GM12878 (cell line): Measurements from ENCODE around the gene CITED1. TPM values are rescaled to one million over a fixed set of nuclear protein-coding genes. Genes with fewer than 3 reads are reported as not detected.

Source experiments
- ATAC-seq: fragments of 200-7000 bp; cut with Tn5 transposase; 3 replicates; pipeline ENCODE4 v1.9.1; 2020; ENCODE audit warnings: mild to moderate bottlenecking, moderate library complexity
- BruUV-seq: library from RNA; stranded (reverse); fragments of 400-500 nt; replicated peaks from 2 replicates; lab custom pipeline; 2021; lab: Mats Ljungman, UMichigan
- CTCF ChIA-PET: fragments of 300-600 bp; sonication (Branson Sonifier 250); formaldehyde crosslinking; extraction: SDS; loops from one replicate; lab custom pipeline; 2021; ENCODE audit warnings: inconsistent platforms; lab: Yijun Ruan, JAX
- POLR2A ChIA-PET: fragments of 350-600 bp; formaldehyde crosslinking; extraction: SDS; loops from one replicate; lab custom pipeline; 2021; ENCODE audit warnings: inconsistent platforms; lab: Charles Lee
- RAD21 ChIA-PET: fragments of 300-600 bp; sonication (Branson Sonifier 250); formaldehyde crosslinking; loops from one replicate; lab custom pipeline; 2023; ENCODE audit warnings: antibody characterized with exemption; ENCODE audit not compliant: unreplicated experiment; lab: Charles Lee
- SMC1A ChIA-PET: fragments of 300-600 bp; sonication (Branson Sonifier 250); formaldehyde crosslinking; loops from one replicate; lab custom pipeline; 2023; ENCODE audit not compliant: unreplicated experiment, uncharacterized antibody; lab: Charles Lee
- DNase-seq: peaks from one replicate; pipeline ENCODE4 v3.0.0-alpha.2; 2011; ENCODE audit warnings: low read depth, low spot score
- FAIRE-seq: peaks from 3 replicates; lab custom pipeline; 2011; peaks lifted over from hg19 to GRCh38; lab: Jason Lieb, UNC
- H2AFZ ChIP-seq: 2 replicates; pipeline ENCODE4 v1.6.0; 2011; ENCODE audit warnings: low read depth, low read length, control low read depth; ENCODE audit not compliant: control insufficient read depth
- H3K27ac ChIP-seq: 2 replicates; pipeline ENCODE4 v1.5.1; 2011; ENCODE audit warnings: control low read depth; ENCODE audit not compliant: control insufficient read depth, insufficient read depth
- H3K27me3 ChIP-seq, 2 experiments: replicated peaks in 1 of 2; 2 replicates each; pipeline versions ENCODE4 v1.6.0 to v1.6.1; 2011; ENCODE audit warnings: low read length in 1 of 2; ENCODE audit not compliant: control insufficient read depth in 2 of 2, insufficient read depth in 2 of 2
- H3K36me3 ChIP-seq, 2 experiments: 2 replicates each; pipeline ENCODE4 v1.5.1; 2011; ENCODE audit warnings: low read length in 1 of 2; ENCODE audit not compliant: control insufficient read depth in 2 of 2, insufficient read depth in 2 of 2
- H3K4me1 ChIP-seq: 2 replicates; pipeline ENCODE4 v1.6.1; 2011; ENCODE audit warnings: mild to moderate bottlenecking, low read length, moderate library complexity, mixed read lengths; ENCODE audit not compliant: control insufficient read depth, insufficient read depth
- H3K4me2 ChIP-seq: 2 replicates; pipeline ENCODE4 v1.6.0; 2011; ENCODE audit warnings: control low read depth; ENCODE audit not compliant: control insufficient read depth, insufficient read depth
- H3K4me3 ChIP-seq: fragments of 200-600 bp; sonication (generic); 2 replicates; pipeline ENCODE4 v1.5.1; 2016
- H3K79me2 ChIP-seq: 2 replicates; pipeline ENCODE4 v1.6.0; 2011; ENCODE audit warnings: low read length; ENCODE audit not compliant: control insufficient read depth, insufficient read depth
- H3K9ac ChIP-seq: 2 replicates; pipeline ENCODE4 v1.8.0; 2011; ENCODE audit warnings: low read length, control low read depth, mixed read lengths; ENCODE audit not compliant: control insufficient read depth, insufficient read depth
- H3K9me3 ChIP-seq: replicated peaks from 3 replicates; pipeline ENCODE4 v1.5.1; 2011; ENCODE audit warnings: mild to moderate bottlenecking, low read length; ENCODE audit not compliant: control insufficient read depth, insufficient read depth
- H4K20me1 ChIP-seq: 2 replicates; pipeline ENCODE4 v1.6.0; 2011; ENCODE audit not compliant: control insufficient read depth, insufficient read depth
- CREM ChIP-seq: IDR thresholded peaks from 2 replicates; pipeline ENCODE4 v1.6.1; 2014; ENCODE audit warnings: antibody characterized with exemption, low read depth
- EGR1 ChIP-seq, 2 experiments: IDR thresholded peaks; 1 replicate in 1 of 2; 2 replicates in 1 of 2; pipeline ENCODE4 v1.6.1; 2011 to 2012; ENCODE audit warnings: low read depth in 2 of 2, low read length in 2 of 2, borderline replicate concordance in 1 of 2, mild to moderate bottlenecking in 1 of 2, moderate library complexity in 1 of 2
- IRF4 ChIP-seq: IDR thresholded peaks from 2 replicates; pipeline ENCODE4 v1.6.1; 2011; ENCODE audit warnings: low read depth, low read length
- JUNB ChIP-seq: IDR thresholded peaks from 2 replicates; pipeline ENCODE4 v1.6.1; 2016; ENCODE audit warnings: antibody characterized with exemption, mild to moderate bottlenecking
- JUND ChIP-seq: IDR thresholded peaks from 2 replicates; pipeline ENCODE4 v1.6.1; 2012; ENCODE audit warnings: low read depth, mild to moderate bottlenecking, low read length, improper control_type of control experiment, moderate library complexity
- PAX5 ChIP-seq: IDR thresholded peaks from 2 replicates; pipeline ENCODE4 v1.6.1; 2011; ENCODE audit warnings: low read depth, low read length, borderline replicate concordance
- POU2F2 ChIP-seq: IDR thresholded peaks from 3 replicates; pipeline ENCODE4 v1.6.1; 2011; ENCODE audit warnings: low read depth, mild to moderate bottlenecking, low read length, borderline replicate concordance
- SMARCA5 ChIP-seq: fragments of 450-650 bp; IDR thresholded peaks from 2 replicates; pipeline ENCODE4 v1.6.1; 2017; ENCODE audit warnings: mild to moderate bottlenecking
- SP1 ChIP-seq: IDR thresholded peaks from one replicate; pipeline ENCODE4 v1.6.1; 2011; ENCODE audit warnings: low read depth, low read length
- WGBS: methylation state at CpG from one replicate; pipeline ENCODE4 v1.1.6; 2016; ENCODE audit warnings: low lambda C conversion rate; ENCODE audit not compliant: insufficient replicate concordance, insufficient coverage; ENCODE audit errors: missing lambda C conversion rate; 5-methylcytosine and 5-hydroxymethylcytosine counted together
- in situ Hi-C: fragments of 300-500 bp; cut with MboI; formaldehyde crosslinking; loops from 9 replicates; pipeline ENCODE4 v1.14.3; 2018; ENCODE audit warnings: mixed read lengths
- intact Hi-C: fragments of 100-400 bp; cut with micrococcal nuclease; formaldehyde crosslinking; loops from one replicate; pipeline ENCODE4 v1.14.2; 2022; ENCODE audit not compliant: unreplicated experiment
- polyA plus RNA-seq, 11 experiments: library from polyadenylated mRNA; depleted of rRNA in 4 of 11; unstranded in 6 of 11; stranded (reverse) in 5 of 11; fragments of >200 nt; fragmentation: Nextera tagmentation in 4 of 11; fragmentation: Illumina TruSeq in 1 of 11; extraction: Ambion mirVana in 4 of 11; extraction: Trizol in 1 of 11; gene quantifications; 1 replicate in 1 of 11; 2 replicates in 10 of 11; pipeline versions ENCODE4 v1.2.1 to v1.2.3, GENCODE V29; 2011 to 2016; ENCODE audit warnings: inconsistent platforms in 2 of 11, missing spikeins in 2 of 11, low read depth in 1 of 11
- total RNA-seq, 4 experiments: library from RNA; depleted of rRNA in 3 of 4; stranded (reverse); fragments of >200 nt in 3 of 4; fragmentation: Illumina TruSeq in 1 of 4; extraction: Trizol in 1 of 4; gene quantifications; 2 replicates each; pipeline versions ENCODE4 v1.2.1 to v1.2.3, GENCODE V29; 2013 to 2021
- TF ChIP-seq, protein P1 (sequence below): IDR thresholded peaks from 2 replicates; pipeline ENCODE4 v1.6.1; 2011; ENCODE audit warnings: borderline replicate concordance, low read depth, mild to moderate bottlenecking, moderate library complexity, low read length; ENCODE audit not compliant: insufficient read depth, poor library complexity, severe bottlenecking

CITED1 gene
- total and polyA plus RNA-seq, 10 of the 15 experiments (the other 5 are each of a cell fraction or from before 2014, with no cell fraction given): 0.56 TPM; not detected in 9

DNA sequence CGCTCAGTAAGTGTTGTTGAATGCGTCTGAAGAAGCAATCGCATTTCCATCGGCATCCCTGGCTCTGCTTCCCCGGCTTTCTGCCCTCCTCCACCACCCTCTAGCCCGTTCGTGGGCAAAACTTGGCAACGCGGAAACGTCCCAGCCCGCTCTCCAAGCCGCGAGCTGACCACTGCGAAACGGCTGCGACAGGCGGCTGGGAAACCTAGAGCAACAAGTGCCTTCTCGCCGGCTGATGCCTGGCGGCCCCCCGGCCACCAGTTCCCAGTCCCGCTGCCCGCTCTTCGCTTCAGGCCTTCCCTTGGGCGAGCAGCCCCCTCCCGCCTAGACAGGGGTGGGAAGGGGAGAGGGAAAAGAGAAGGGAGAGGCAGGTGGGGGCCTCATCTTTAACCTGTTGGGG lies 837 bp downstream of the CITED1 start:
- H3K79me2 ChIP-seq: no peaks in the 10 kb centered on the region
- TF ChIP-seq EGR1 (IDR thresholded peaks at IDR 0.05; ENCODE audit: borderline replicate concordance in 1 of 2, low read depth in 2 of 2, low read length in 2 of 2): no peak
- no peak for TF ChIP-seq JUND
- TF ChIP-seq, protein P1, sequence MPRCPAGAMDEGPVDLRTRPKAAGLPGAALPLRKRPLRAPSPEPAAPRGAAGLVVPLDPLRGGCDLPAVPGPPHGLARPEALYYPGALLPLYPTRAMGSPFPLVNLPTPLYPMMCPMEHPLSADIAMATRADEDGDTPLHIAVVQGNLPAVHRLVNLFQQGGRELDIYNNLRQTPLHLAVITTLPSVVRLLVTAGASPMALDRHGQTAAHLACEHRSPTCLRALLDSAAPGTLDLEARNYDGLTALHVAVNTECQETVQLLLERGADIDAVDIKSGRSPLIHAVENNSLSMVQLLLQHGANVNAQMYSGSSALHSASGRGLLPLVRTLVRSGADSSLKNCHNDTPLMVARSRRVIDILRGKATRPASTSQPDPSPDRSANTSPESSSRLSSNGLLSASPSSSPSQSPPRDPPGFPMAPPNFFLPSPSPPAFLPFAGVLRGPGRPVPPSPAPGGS: no peak
- no peak for TF ChIP-seq SMARCA5
- TF ChIP-seq IRF4: no peak
- no peak for TF ChIP-seq POU2F2
- no peak for TF ChIP-seq PAX5
- TF ChIP-seq SP1: no peak
- no peak for TF ChIP-seq CREM
- TF ChIP-seq JUNB: no peak
- POLR2A ChIA-PET: no interaction called here
- H4K20me1 ChIP-seq: no peaks in the 10 kb centered on the region
- WGBS: 18% methylated on average over 26 of the region's 26 CpGs
- FAIRE-seq (no peak), DNase-seq (no peak), ATAC-seq (no peak)
- no peaks in the 10 kb centered on the region for H3K36me3 ChIP-seq
- in situ Hi-C loops (no loop called here), intact Hi-C loops (no loop called here)
- SMC1A ChIA-PET: no interaction called here
- no TSS peak for BruUV-seq
- no peak overlapping the region for H2AFZ ChIP-seq
- peaks cover 7 to 26% of the 10 kb centered on the region in 2 experiments for H3K27me3 ChIP-seq
- no peak overlapping the region for H3K4me2 ChIP-seq
- no peak overlapping the region for H3K4me3 ChIP-seq
- no peaks in the 10 kb centered on the region; the same call in 1 of the 3 replicates for H3K9me3 ChIP-seq
- H3K27ac ChIP-seq: no peak overlapping the region
- H3K9ac ChIP-seq: no peak overlapping the region
- H3K4me1 ChIP-seq: no peaks in the 10 kb centered on the region
- RAD21 ChIA-PET: no interaction called here
- CTCF ChIA-PET: interaction anchor here (0.6 kb wide), 1 partner anchor 1402 kb away, joined by 3 read pairs; no protein-coding TSS in a partner anchor
